C1 segment of cervical spinal cord (tissue), 14 donors: ENCODE measurements around the gene PLS3.

Experiments
- DNase-seq, 14 donors: peaks; one replicate each; lab custom pipeline; 2025; lab: John Stamatoyannopoulos, UW

PLS3 gene

DNA sequence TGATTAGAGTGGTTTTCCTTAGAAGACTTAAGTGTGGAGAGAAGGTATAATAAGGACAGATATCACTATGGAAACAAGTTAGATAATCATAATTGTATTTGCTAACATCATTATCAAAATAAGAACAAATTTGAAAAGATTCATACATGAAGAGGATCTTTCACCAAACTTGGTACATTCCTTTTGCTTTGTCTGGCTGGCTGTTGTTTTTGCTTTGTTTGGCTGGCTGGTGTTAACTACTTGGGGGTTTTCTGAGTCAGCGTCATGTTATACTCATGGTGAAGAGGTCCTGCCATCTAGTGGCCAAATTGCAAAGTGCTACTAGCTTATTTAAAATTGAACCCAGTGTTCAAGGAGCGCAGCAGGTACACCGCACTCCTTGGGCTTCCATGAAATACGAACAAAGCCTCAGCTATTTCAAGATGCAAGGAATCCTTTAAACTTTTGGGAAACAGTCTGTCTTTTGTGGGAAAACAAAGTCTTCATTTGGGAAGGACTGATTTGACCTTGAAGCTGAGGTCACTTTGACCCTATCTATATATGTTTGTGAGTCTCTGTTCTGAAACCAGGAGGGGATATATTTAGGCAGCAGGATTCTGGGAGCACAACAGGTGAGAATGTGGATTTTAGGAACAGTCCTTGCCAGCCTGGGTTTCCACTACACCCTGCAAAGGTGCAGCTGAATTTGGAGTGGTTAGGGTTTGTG lies 129.7 kb downstream of the PLS3 start:
- DNase-seq = peak in 8 of 14 donors; percentile 0 to 41 (median 16)

DNA sequence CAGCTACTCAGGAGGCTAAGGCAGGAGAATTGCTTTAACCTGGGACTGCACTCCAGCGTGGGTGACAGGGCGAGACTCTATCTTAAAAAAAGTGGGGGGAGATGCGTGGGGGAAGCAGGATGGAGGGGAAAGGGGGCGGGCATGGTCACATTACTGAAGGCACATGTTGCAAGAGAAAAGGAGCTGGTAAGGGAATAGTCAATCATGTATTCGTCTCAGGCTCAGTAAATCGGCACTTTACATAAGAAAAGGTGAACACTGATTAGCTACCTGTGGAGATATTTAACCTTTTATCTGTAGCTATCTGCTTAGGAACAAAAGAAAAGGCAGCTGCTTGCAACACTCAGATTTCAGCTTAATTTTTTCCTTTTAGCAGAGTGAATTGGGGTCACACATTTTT lies 132.5 kb downstream of the PLS3 start:
- no peak for DNase-seq

DNA sequence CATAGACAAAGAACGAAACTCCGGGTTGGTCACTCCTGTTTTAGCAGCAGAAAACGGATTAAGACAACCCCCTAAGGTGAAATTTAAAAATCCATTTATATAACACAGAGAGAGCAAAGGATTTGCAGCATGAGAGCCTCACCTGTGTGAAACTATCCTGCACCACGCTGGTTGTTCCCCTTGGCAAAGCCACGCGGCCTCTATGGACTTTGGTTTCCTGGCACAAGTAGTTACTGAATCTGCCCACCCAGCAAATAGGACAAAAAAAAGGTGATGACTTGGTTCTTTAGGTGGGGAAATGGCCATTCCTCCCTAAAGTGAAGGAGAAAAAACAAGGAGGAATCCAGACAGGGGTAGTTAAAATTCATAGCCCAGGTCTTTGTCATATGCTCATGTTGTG lies 133.1 kb downstream of the PLS3 start:
- DNase-seq = no peak

DNA sequence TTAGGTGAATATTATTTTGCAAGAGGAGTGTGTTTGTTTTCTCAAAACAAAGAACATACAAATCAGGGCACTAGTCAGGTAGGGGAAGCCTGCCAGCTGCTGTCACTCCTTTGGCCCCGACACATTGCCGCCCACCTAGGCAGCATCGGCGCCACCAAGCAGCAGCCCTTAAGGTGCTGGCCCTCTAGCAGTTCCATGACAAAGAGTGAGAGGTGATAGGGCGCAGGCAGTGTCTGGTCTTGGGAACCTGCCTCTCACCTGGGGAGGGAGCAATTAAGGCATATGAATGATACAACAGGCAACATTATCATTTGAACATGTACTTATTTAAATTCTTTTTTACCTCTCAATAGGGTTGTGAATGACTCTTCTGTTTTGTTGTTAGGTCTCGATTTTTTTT lies 135.1 kb downstream of the PLS3 start:
- no peak for DNase-seq

DNA sequence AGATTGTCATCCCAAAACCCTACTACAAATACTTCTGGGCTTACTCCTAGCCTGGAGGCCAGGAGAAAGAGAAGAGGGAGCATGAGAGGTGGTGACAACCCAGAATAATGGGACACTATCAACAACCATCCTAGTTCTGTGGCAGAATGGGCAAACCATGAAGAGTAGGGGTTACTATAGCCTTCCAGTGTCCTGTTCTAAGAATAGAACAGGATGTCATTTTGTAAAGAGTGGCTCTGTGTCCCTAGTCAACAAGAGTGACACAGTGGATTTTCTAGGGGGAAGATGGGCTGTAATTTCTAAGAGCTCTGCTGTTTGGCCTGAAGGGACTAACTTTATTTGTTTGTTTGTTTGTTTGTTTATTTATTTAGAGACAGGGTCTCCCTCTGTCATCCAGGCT lies 136.0 kb downstream of the PLS3 start:
- DNase-seq = no peak

DNA sequence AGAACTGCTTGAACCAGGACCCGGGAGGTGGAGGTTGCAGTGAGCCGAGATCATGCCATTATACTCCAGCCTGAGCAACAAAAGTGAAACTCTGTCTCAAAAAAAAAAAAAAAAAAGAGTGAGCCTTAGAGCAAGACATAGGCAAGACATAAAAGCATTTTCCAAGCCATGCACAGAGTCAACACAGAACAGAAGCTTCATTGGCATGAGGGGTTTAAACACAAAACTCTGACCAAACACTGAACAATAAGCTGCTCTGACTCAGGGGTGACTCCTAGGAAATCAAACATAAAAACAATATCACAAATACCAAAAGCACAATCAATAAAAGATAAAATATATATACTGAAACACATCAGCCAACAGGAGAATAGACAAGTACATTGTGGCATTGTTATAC lies 136.8 kb downstream of the PLS3 start:
- no peak for DNase-seq
